RWPE1 (cell line): ENCODE measurements around the gene IRF1.
"Not testable (repeated sequence)": the region's sequence is repeated elsewhere in the genome, so short reads cannot be mapped to it uniquely, and the experiment has no call there.

Source experiments
- CTCF ChIA-PET: fragments of 350-600 bp; sonication (Branson Sonifier 250); formaldehyde crosslinking; extraction: SDS; loops from one replicate; lab custom pipeline; 2021; lab: Yijun Ruan, JAX
- POLR2A ChIA-PET: fragments of 400-600 bp; formaldehyde crosslinking; extraction: SDS; loops from one replicate; lab custom pipeline; 2020; ENCODE audit warnings: antibody characterized with exemption; ENCODE audit not compliant: low non-redundant PET; lab: Yijun Ruan, JAX
- DNase-seq: peaks from one replicate; pipeline ENCODE4 v3.0.0; 2012; ENCODE audit warnings: low spot score
- H3K27ac ChIP-seq: fragments of 450-650 bp; 2 replicates; pipeline ENCODE4 v1.5.1; 2017
- TF ChIP-seq, protein P1 (sequence below): fragments of 450-650 bp; conservative IDR thresholded peaks from 2 replicates; pipeline ENCODE4 v1.5.1; 2017; ENCODE audit warnings: low read depth, mild to moderate bottlenecking

Gene IRF1

DNA sequence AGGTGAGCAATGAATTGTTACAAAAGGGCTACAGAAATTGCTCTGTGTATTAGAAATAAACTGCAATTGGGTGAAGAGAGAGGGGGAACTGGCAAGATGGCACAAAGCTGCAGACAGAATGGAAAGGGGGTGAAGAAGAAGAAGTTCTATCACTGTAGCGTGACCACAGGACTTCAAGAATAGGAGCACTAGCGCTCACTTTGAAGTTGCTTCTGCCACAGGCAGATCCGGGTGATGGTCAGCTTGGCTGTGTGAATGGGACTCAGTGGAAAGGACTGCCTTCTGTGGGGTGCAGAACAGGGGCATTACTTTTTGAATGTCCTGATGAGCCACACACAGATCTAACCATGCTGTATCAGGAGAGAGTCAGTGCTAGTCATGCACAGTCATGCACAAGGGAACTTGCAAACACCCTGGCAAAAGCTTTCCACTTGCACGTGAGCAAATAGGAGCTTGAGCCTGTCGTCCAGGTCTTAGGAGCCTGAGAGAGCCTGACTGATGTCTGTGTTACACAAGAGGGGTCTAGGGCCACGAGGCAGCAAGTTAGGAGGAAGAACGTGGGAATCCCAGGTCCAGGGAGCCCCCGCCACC is 36.5 kb upstream of the IRF1 start:
- no peak overlapping the region for H3K27ac ChIP-seq
- POLR2A ChIA-PET: no interaction called here
- CTCF ChIA-PET: interaction anchor here (0.6 to 2.6 kb wide), 32 partner anchors 10 to 945 kb away, joined by 3 to 20 read pairs (median 4); partner anchors contain the start of gene IRF1
- DNase-seq: no peak
- TF ChIP-seq, protein P1, sequence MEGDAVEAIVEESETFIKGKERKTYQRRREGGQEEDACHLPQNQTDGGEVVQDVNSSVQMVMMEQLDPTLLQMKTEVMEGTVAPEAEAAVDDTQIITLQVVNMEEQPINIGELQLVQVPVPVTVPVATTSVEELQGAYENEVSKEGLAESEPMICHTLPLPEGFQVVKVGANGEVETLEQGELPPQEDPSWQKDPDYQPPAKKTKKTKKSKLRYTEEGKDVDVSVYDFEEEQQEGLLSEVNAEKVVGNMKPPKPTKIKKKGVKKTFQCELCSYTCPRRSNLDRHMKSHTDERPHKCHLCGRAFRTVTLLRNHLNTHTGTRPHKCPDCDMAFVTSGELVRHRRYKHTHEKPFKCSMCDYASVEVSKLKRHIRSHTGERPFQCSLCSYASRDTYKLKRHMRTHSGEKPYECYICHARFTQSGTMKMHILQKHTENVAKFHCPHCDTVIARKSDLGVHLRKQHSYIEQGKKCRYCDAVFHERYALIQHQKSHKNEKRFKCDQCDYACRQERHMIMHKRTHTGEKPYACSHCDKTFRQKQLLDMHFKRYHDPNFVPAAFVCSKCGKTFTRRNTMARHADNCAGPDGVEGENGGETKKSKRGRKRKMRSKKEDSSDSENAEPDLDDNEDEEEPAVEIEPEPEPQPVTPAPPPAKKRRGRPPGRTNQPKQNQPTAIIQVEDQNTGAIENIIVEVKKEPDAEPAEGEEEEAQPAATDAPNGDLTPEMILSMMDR: peak; percentile 73

DNA sequence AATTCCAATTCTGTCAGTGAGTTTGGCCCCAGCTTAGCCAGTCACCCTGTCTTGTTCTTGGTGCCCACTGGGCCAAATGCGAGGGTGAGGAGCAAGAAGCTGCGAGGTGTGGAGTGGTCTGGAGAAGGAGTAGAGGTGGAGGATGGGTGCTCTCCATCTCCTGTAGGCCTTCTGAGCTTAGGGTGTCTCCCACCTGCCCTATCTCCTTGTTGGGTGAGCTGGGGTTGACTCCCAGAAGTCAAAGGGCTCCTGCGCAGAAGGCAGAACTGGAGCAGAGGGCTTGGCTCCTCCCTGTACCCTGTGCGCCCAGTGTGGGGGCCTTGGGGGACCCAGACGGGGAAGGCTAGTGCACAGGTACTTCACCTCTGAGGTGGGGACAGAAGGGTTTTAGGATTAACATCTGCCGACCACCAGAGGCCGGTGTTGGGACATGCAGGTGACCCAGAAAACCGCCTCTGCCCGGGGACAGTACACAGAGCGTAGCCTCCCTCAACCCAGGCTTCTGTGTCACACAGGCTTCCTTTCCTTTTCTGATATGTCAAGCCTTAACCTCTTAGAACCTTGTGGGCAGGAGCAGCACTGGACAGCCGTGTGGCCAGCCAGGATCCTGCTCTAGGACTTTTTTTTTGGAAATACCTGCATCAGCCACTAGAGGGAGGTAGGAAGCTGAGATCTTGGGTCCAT is 35.9 kb upstream of the IRF1 start:
- TF ChIP-seq, protein P1: peak; percentile 97
- H3K27ac ChIP-seq: no peak overlapping the region
- DNase-seq: peak; percentile 77
- ChIA-PET CTCF (interaction anchor here (0.6 to 2.6 kb wide), 36 partner anchors 11 to 944 kb away, joined by 3 to 20 read pairs (median 4); partner anchors contain the start of gene IRF1), POLR2A (no interaction called here)

DNA sequence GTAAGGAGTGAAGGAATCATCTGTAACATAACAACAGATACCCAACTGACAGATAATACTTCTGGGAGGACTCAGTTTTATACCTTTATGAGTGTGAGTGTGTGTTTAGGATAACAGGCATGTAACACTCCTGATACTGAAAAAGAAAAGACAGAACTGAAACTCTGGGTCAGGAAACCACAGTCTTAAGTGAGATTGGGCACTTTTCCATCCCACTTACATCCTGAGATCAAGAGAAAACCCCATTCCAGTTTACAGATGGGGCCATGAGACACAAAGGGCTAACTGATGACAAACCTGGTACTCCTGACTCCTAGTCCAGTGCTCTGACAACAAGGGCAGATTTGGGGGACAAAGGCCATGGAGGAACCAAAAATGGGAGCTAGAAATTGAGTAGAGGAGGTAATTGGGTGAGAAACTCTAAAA is 34.7 kb upstream of the IRF1 start:
- TF ChIP-seq, protein P1: no peak
- no peak for DNase-seq
- CTCF ChIA-PET: interaction anchor here (1.1 to 1.3 kb wide), 2 partner anchors 23 to 98 kb away, joined by 3 to 7 read pairs; no protein-coding TSS in a partner anchor
- no peak overlapping the region for H3K27ac ChIP-seq
- POLR2A ChIA-PET: no interaction called here

DNA sequence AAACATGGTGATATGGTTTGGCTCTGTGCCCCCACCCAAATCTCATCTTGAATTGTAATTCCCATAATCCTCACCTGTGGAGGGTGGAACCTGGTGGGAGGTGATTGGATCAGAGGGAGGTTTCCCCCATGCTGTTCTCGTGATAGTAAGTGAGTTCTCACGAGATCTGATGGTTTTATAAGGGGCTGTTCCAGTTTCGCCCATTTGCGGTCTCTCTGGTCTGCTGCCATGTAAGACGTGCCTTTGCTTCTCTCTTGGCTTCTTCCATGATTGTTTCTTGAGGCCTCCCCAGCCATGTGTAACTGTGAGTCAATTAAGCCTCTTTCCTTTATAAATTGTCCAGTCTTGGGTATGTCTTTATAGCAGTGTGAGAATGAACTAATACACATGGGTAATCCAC is 34.3 kb upstream of the IRF1 start:
- DNase-seq, CTCF ChIA-PET, H3K27ac ChIP-seq, POLR2A ChIA-PET: not testable (repeated sequence)

DNA sequence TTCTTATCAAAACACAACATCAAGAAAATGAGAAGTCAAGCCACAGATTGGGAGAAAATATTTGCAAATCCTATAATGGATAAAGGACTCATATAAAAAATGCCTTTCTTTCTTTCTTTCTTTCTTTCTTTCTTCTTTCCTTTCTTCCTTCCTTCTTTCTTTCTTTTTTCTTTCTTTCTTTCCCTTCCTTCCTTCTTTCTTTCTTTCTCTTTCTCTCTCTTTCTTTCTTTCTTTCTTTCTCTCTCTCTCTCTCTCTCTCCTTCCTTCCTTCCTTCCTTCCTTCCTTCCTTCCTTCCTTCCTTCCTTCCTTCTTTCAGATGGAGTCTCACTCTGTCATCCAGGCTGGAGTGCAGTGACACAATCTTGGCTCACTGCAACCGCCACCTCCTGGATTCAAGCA is 31.5 kb upstream of the IRF1 start:
- H3K27ac ChIP-seq, POLR2A ChIA-PET, DNase-seq: not testable (repeated sequence)
- CTCF ChIA-PET: interaction anchor here (0.7 to 1.1 kb wide), 4 partner anchors 16 to 268 kb away, joined by 3 to 6 read pairs (median 4); no protein-coding TSS in a partner anchor

DNA sequence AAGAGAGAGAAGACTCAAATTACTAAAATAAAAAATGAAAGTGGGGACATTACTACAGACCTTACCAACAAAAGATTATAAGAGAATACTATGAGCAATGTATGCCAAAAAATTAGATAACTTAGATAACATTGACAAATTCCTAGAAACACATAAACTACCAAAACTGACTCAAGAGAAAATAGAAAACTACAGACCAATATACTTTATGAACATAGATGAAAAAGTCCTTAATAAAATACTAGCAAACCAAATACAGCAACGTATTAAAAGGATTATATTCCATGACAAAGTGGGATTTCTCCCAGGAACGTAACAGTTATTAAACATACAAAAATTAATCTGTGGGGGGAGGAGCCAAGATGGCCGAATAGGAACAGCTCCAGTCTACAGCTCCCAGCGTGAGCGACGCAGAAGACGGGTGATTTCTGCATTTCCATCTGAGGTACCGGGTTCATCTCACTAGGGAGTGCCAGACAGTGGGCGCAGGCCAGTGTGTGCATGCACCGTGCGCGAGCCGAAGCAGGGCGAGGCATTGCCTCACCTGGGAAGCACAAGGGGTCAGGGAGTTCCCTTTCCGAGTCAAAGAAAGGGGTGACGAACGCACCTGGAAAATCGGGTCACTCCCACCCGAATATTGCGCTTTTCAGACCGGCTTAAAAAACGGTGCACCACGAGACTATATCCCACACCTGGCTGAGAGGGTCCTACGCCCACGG is 23.2 kb upstream of the IRF1 start:
- CTCF ChIA-PET, POLR2A ChIA-PET, H3K27ac ChIP-seq, DNase-seq: not testable (repeated sequence)

DNA sequence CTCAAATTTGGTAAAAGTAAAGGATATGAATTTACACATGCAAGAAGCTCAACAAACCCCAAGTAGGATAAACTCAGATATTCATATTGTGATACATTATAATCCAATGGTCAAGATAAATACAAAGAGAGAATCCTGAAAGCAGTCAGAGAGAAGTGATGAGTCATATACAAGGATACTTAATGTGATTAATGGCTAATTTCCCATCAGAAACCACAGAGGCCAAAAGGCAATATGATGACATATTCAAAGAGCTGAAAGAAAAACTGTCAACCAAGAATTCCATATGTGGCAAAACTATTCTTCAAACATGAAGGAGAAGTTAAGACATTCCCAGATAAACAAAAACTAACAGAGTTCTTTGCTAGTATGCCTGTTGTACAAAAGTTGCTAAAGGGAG is 19.5 kb upstream of the IRF1 start:
- ChIA-PET POLR2A (no interaction called here), CTCF (interaction anchor here (1.1 to 1.6 kb wide), 3 partner anchors 9 to 88 kb away, joined by 3 to 4 read pairs (median 4); no protein-coding TSS in a partner anchor)
- DNase-seq: peak; percentile 72
- TF ChIP-seq, protein P1: no peak
- no peak overlapping the region for H3K27ac ChIP-seq
